Fibroblast of lung (primary cell): ENCODE data around the gene DAGLA.

Experiments
- CTCF ChIP-seq, 2 donors: IDR thresholded peaks in 1 of 2; conservative IDR thresholded peaks in 1 of 2; 1 replicate in 1 of 2; 2 replicates in 1 of 2; pipeline ENCODE4 v1.5.1; 2011 to 2012; ENCODE audit warnings: low read length in 2 of 2, control low read depth in 1 of 2, inconsistent platforms in 1 of 2, low read depth in 1 of 2, mild to moderate bottlenecking in 1 of 2
- EZH2 ChIP-seq: IDR thresholded peaks from 2 replicates; pipeline ENCODE4 v1.5.1; 2012; ENCODE audit warnings: low read length, control low read depth, mild to moderate bottlenecking; ENCODE audit errors: missing control alignments

- TF ChIP-seq CTCF (conservative IDR thresholded peaks at IDR 0.05 in 1 of 2, IDR thresholded peaks at IDR 0.05 in 1 of 2; ENCODE audit: low read depth in 1 of 2, low read length in 2 of 2) (no peak), EZH2 (no peak)
These were observed 59.8 kb downstream of the DAGLA start for GRCh38 chr11:61739966-61740365.
